Effector memory CD8-positive, alpha-beta T cell (primary cell): Measurements from ENCODE around the gene FCAMR.
A peak's percentile ranks its signal among the peaks of the same experiment; 100 is the strongest.

ENCODE experiments used
- ATAC-seq: fragments of 150-1000 bp; cut with Tn5 transposase; replicated peaks from 2 replicates; pipeline ENCODE4 v1.10.0; 2021; ENCODE audit warnings: mild to moderate bottlenecking, moderate library complexity
- DNase-seq, 3 experiments: peaks; one replicate each; pipeline ENCODE4 v3.0.0; 2021
- H3K27ac Mint-ChIP-seq, 2 donors: one replicate each; pipeline ENCODE4 v1.8.0; 2022; ENCODE audit warnings: mild to moderate bottlenecking in 2 of 2, mixed read lengths in 2 of 2, moderate library complexity in 2 of 2
- H3K27me3 Mint-ChIP-seq, 2 donors: one replicate each; pipeline ENCODE4 v1.8.0; 2022; ENCODE audit warnings: mixed read lengths in 2 of 2
- H3K36me3 Mint-ChIP-seq: one replicate; pipeline ENCODE4 v1.8.0; 2022; ENCODE audit warnings: mild to moderate bottlenecking, moderate library complexity, mixed read lengths; ENCODE audit not compliant: insufficient read depth
- H3K4me1 Mint-ChIP-seq, 2 donors: one replicate each; pipeline ENCODE4 v1.8.0; 2022; ENCODE audit warnings: low read depth in 2 of 2, mixed read lengths in 2 of 2
- H3K4me3 Mint-ChIP-seq, 2 donors: one replicate each; pipeline ENCODE4 v1.8.0; 2022; ENCODE audit warnings: mild to moderate bottlenecking in 2 of 2, mixed read lengths in 2 of 2, moderate library complexity in 2 of 2
- H3K9me3 Mint-ChIP-seq, 2 donors: one replicate each; pipeline ENCODE4 v1.8.0; 2022; ENCODE audit warnings: mixed read lengths in 2 of 2

FCAMR gene

GRCh38 chr1:206982216-206982615, 12.0 kb upstream of the FCAMR start:
- DNase-seq (peak; percentile 52 to 63 (median 60)), ATAC-seq (peak; percentile 89)
- H3K9me3 Mint-ChIP-seq: no peaks in the 10 kb centered on the region
- no peaks in the 10 kb centered on the region for H3K36me3 Mint-ChIP-seq
- H3K4me1 Mint-ChIP-seq: no peaks in the 10 kb centered on the region
- H3K4me3 Mint-ChIP-seq: no peak overlapping the region
- no peak overlapping the region for H3K27ac Mint-ChIP-seq
- peaks cover 27 to 33% of the 10 kb centered on the region in 2 donors for H3K27me3 Mint-ChIP-seq

GRCh38 chr1:206979379-206980043, 9.3 kb upstream of the FCAMR start:
- Mint-ChIP-seq H3K27me3 (peaks cover 7 to 11% of the 10 kb centered on the region in 2 donors), H3K4me3 (no peak overlapping the region), H3K4me1 (no peaks in the 10 kb centered on the region), H3K9me3 (no peaks in the 10 kb centered on the region), H3K36me3 (no peaks in the 10 kb centered on the region), H3K27ac (no peak overlapping the region)
- DNase-seq: no peak
- ATAC-seq: no peak

- ATAC-seq (no peak), DNase-seq (no peak)
- Mint-ChIP-seq H3K4me3 (no peak overlapping the region), H3K27ac (no peak overlapping the region), H3K27me3 (peaks cover 1 to 5% of the 10 kb centered on the region in 2 donors), H3K9me3 (no peaks in the 10 kb centered on the region), H3K36me3 (no peaks in the 10 kb centered on the region), H3K4me1 (no peaks in the 10 kb centered on the region)
Measured at GRCh38 chr1:206978259-206978658, 8.0 kb upstream of the FCAMR start.

- Mint-ChIP-seq H3K9me3 (no peaks in the 10 kb centered on the region), H3K27ac (no peak overlapping the region), H3K27me3 (peaks cover 13 to 23% of the 10 kb centered on the region in 2 donors), H3K36me3 (no peaks in the 10 kb centered on the region), H3K4me3 (no peak overlapping the region), H3K4me1 (no peaks in the 10 kb centered on the region)
- no peak for ATAC-seq
- no peak for DNase-seq
Measured at GRCh38 chr1:206975306-206975705, 5.0 kb upstream of the FCAMR start.

GRCh38 chr1:206974140-206974539, 3.9 kb upstream of the FCAMR start:
- H3K4me1 Mint-ChIP-seq: peaks cover 0 to 2% of the 10 kb centered on the region in 2 donors
- no peaks in the 10 kb centered on the region for H3K9me3 Mint-ChIP-seq
- H3K36me3 Mint-ChIP-seq: no peaks in the 10 kb centered on the region
- H3K27ac Mint-ChIP-seq: no peak overlapping the region
- DNase-seq: no peak
- ATAC-seq: no peak
- no peak overlapping the region for H3K4me3 Mint-ChIP-seq
- H3K27me3 Mint-ChIP-seq: peaks cover 21 to 35% of the 10 kb centered on the region in 2 donors

- Mint-ChIP-seq H3K27ac (no peak overlapping the region), H3K4me1 (peaks cover 2 to 3% of the 10 kb centered on the region in 2 donors), H3K9me3 (no peaks in the 10 kb centered on the region), H3K4me3 (no peak overlapping the region), H3K36me3 (no peaks in the 10 kb centered on the region), H3K27me3 (peaks cover 21 to 41% of the 10 kb centered on the region in 2 donors)
- ATAC-seq (no peak), DNase-seq (no peak)
Measured at GRCh38 chr1:206972728-206973127, 2.5 kb upstream of the FCAMR start.

GRCh38 chr1:206971029-206971655, 882 bp upstream of the FCAMR start:
- Mint-ChIP-seq H3K9me3 (no peaks in the 10 kb centered on the region), H3K4me3 (no peak overlapping the region), H3K27ac (no peak overlapping the region), H3K27me3 (peaks cover 21 to 45% of the 10 kb centered on the region in 2 donors), H3K4me1 (peaks cover 9% of the 10 kb centered on the region in 2 donors), H3K36me3 (no peaks in the 10 kb centered on the region)
- no peak for ATAC-seq
- no peak for DNase-seq

- Mint-ChIP-seq H3K36me3 (no peaks in the 10 kb centered on the region), H3K27ac (no peak overlapping the region), H3K9me3 (no peaks in the 10 kb centered on the region), H3K4me3 (no peak overlapping the region), H3K4me1 (peaks cover 9% of the 10 kb centered on the region in 2 donors), H3K27me3 (peaks cover 21 to 45% of the 10 kb centered on the region in 2 donors)
- ATAC-seq (no peak), DNase-seq (no peak)
Measured at GRCh38 chr1:206969090-206969489, 1.2 kb downstream of the FCAMR start.

GRCh38 chr1:206967096-206967849, 3.0 kb downstream of the FCAMR start:
- Mint-ChIP-seq H3K9me3 (no peaks in the 10 kb centered on the region), H3K4me1 (peaks cover 9 to 14% of the 10 kb centered on the region in 2 donors), H3K36me3 (no peaks in the 10 kb centered on the region), H3K27me3 (peaks cover 21 to 39% of the 10 kb centered on the region in 2 donors), H3K27ac (peak overlapping the region in 1 of 2 donors; percentile 6), H3K4me3 (no peak overlapping the region)
- ATAC-seq (no peak), DNase-seq (no peak)

GRCh38 chr1:206965781-206966180, 4.5 kb downstream of the FCAMR start:
- Mint-ChIP-seq H3K4me3 (no peak overlapping the region), H3K9me3 (no peaks in the 10 kb centered on the region), H3K27ac (no peak overlapping the region), H3K36me3 (no peaks in the 10 kb centered on the region), H3K4me1 (peaks cover 9 to 16% of the 10 kb centered on the region in 2 donors), H3K27me3 (peaks cover 12 to 27% of the 10 kb centered on the region in 2 donors)
- no peak for DNase-seq
- no peak for ATAC-seq

- no peaks in the 10 kb centered on the region for H3K36me3 Mint-ChIP-seq
- no peak for DNase-seq
- no peak overlapping the region for H3K27ac Mint-ChIP-seq
- ATAC-seq: no peak
- peaks cover 7 to 16% of the 10 kb centered on the region in 2 donors for H3K4me1 Mint-ChIP-seq
- H3K4me3 Mint-ChIP-seq: no peak overlapping the region
- H3K27me3 Mint-ChIP-seq: peaks cover 0 to 8% of the 10 kb centered on the region in 2 donors
- no peaks in the 10 kb centered on the region for H3K9me3 Mint-ChIP-seq
Measured at GRCh38 chr1:206963740-206964139, 6.5 kb downstream of the FCAMR start.

GRCh38 chr1:206963119-206963712, 7.0 kb downstream of the FCAMR start:
- ATAC-seq: no peak
- Mint-ChIP-seq H3K27me3 (peaks cover 0 to 8% of the 10 kb centered on the region in 2 donors), H3K9me3 (no peaks in the 10 kb centered on the region), H3K27ac (no peak overlapping the region), H3K4me1 (peaks cover 7 to 16% of the 10 kb centered on the region in 2 donors), H3K36me3 (no peaks in the 10 kb centered on the region), H3K4me3 (no peak overlapping the region)
- DNase-seq: no peak

GRCh38 chr1:206962272-206962671, 8.0 kb downstream of the FCAMR start:
- no peak overlapping the region for H3K4me3 Mint-ChIP-seq
- no peak for ATAC-seq

More at GRCh38 chr1:206962272-206962671, 8.0 kb downstream of the FCAMR start:
- Mint-ChIP-seq H3K27ac (peak overlapping the region in 1 of 2 donors; percentile 15), H3K27me3 (peaks cover 0 to under 1% of the 10 kb centered on the region in 2 donors), H3K36me3 (no peaks in the 10 kb centered on the region), H3K4me1 (peaks cover 2 to 9% of the 10 kb centered on the region in 2 donors), H3K9me3 (no peaks in the 10 kb centered on the region)
- DNase-seq: no peak
